NCI-H524 (cell line): ENCODE data around the gene ENPEP.
A peak's percentile ranks its signal among the peaks of the same experiment; 100 is the strongest.
"Not testable (repeated sequence)": the region's sequence is repeated elsewhere in the genome, so short reads cannot be mapped to it uniquely, and the experiment has no call there.

ENCODE experiments used
- DNase-seq, 2 experiments: peaks; one replicate each; lab custom pipeline; 2025; lab: John Stamatoyannopoulos, UW

Gene ENPEP, protein sequence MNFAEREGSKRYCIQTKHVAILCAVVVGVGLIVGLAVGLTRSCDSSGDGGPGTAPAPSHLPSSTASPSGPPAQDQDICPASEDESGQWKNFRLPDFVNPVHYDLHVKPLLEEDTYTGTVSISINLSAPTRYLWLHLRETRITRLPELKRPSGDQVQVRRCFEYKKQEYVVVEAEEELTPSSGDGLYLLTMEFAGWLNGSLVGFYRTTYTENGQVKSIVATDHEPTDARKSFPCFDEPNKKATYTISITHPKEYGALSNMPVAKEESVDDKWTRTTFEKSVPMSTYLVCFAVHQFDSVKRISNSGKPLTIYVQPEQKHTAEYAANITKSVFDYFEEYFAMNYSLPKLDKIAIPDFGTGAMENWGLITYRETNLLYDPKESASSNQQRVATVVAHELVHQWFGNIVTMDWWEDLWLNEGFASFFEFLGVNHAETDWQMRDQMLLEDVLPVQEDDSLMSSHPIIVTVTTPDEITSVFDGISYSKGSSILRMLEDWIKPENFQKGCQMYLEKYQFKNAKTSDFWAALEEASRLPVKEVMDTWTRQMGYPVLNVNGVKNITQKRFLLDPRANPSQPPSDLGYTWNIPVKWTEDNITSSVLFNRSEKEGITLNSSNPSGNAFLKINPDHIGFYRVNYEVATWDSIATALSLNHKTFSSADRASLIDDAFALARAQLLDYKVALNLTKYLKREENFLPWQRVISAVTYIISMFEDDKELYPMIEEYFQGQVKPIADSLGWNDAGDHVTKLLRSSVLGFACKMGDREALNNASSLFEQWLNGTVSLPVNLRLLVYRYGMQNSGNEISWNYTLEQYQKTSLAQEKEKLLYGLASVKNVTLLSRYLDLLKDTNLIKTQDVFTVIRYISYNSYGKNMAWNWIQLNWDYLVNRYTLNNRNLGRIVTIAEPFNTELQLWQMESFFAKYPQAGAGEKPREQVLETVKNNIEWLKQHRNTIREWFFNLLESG

DNA sequence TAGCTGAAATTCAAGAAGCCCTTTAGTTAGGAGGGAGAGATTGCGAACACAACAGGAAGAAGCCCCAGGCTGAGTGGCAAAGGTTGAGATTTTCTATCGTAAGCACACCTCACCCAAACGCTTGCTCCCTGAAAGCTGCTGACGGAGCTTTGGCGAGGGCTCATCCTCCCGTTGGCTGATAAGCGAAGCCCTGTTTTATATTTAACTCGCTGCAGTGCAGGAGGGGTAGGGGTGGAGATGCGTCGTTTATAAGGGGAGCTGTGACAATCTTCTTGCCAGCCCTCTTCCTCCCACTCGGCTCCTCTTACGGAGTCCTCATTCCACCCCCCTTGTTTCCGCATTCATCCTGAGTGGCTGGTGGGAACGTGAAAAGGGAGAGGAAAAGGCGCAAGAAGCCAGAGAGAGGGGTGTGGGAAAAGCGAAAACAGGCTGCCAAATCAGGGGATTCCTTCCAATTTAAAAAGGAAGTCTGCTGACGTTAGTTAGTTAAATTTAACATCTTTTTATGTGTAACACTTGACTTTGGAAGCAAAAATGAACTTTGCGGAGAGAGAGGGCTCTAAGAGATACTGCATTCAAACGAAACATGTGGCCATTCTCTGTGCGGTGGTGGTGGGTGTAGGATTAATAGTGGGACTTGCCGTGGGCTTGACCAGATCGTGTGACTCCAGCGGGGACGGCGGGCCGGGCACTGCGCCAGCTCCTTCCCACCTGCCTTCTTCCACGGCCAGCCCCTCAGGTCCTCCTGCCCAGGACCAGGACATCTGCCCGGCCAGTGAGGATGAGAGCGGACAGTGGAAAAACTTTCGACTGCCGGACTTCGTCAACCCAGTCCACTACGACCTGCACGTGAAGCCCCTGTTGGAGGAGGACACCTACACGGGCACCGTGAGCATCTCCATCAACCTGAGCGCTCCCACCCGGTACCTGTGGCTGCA lies at the start of gene ENPEP:
Gene ENPEP, plus strand, starts transcription at position 275 of the 938 bp plus-strand sequence. Its CDS starts 260 bp downstream, at position 535.
- DNase-seq: no peak

DNA sequence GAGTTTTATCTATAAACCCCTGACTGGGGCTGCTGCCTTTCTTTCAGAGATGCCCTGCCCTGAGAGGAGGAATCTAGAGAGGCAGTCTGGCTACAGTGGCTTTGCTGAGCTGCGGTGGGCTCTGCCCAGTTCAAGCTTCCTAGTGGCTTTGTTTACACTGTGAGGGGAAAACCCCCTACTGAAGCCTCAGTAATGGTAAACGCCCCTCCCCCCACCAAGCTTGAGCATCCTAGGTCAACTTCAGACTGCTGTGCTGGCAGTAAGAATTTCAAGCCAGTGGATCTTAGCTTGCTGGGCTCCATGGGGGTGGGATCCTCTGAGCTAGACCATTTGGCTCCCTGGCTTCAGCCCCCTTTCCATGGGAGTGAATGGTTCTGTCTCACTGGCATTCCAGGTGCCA lies 44.1 kb upstream of the ENPEP start:
- DNase-seq: not testable (repeated sequence)

DNA sequence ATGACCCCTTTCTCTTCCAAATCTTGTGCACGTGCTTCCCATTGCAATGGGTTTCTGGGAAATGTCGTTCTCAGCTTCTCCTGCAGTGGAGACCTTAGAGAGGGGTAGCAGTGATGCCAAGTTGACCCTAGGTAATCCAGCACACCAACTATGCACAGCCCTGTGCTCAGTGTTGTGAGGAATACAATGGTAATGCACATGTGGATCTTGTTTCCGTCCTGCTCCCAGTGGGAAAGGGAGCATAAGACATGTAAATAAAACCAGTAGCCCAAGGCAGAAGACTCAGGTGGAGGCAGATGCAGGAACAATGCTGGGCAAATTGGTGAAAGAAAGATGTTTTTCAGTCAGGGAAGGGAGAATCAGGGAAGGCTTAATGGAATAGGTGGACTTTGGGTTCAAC lies 38.7 kb upstream of the ENPEP start:
- not testable (repeated sequence) for DNase-seq

DNA sequence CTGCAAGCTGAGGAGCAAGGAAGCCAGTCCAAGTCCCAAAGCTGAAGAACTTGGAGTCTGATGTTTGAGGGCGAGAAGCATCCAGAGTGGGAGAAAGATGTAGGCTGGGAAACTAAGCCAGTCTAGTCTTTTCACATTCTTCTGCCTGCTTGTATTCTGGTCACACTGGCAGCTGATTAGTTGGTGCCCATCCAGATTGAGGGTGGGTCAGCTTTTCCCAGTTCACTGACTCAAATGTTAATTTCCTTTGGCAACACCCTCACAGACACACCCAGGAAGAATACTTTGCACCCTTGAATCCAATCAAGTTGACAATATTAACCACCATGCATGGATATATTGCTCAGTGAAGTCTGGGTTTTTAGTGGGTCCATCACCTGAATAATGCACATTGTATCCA lies 36.7 kb upstream of the ENPEP start:
- DNase-seq: not testable (repeated sequence)

DNA sequence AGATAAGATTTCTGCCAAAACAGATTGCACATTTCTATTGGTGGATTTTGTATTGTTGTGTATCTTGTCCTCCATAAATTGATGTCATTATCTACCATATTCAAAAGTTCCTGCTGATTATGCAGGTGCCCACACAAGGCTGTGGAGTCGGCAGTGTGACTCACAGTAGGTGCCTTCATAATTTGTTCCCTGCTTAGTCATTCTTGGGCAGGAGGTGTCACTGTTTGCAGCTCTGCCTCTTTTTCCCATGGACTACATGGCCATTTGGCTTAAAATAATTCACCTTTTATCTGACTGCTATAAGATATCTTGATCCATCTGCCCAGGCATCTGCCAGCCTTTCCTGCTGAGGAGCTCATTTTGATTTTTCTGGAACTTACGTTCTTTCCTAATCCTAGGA lies 33.6 kb upstream of the ENPEP start:
- DNase-seq: peak in 1 of 2 experiments; percentile 1

DNA sequence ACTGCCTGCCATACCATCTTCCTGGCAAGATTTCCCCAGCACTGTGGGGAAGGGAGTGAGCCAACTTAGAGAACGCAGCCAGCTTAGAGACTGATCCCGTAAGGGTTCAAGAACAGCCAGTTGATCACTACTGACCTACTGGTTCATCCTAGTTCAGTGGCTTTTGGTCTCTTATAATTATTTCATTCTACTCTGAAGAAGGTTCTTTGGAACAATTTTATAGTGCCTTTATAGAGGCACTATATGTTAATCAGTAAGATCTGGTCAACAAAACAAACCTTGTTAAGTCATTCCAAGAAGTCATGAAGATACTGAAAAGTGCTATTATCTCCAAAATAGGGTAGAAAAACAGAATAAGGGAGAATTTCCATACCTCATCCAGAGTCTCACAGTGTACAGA lies 33.2 kb upstream of the ENPEP start:
- no peak for DNase-seq

DNA sequence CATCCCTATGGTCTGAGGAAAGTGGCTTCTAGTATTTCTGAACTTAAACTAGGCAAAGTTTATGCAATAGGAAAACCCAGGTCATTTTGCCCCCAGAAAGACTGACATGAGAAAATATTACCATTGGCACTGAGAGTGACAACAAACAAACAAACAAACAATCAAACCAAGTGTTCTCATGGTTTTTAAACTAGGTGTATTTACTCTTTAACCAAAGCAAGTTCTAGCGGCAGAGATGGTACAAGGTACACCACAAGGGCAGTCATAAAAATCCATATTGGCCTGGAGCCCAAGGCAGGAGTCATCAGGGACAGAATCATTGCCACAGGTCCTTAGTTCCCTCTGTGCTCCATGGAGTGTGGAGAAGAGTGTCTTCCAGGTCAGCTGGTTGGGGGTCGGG lies 26.0 kb upstream of the ENPEP start:
- DNase-seq: no peak

DNA sequence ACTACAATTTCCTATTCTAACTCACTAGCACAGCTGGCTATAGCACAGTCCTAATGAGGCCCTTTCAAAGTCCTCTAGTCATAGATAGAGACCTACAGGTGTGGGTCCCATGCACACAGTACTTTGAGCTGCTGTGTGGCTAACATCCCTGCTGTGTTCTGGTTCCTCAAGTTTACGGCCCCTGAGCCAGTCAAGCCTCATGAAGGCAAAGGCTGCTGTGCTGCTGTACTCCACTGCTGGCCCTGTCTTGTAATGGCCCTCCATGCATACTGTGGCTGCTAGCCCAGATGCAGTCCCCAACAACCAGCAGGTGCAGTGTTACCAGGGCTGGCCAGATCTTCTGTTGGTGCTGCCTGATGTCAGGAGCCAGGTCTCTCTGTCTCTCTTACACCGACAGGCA lies 23.4 kb upstream of the ENPEP start:
- DNase-seq: no peak

DNA sequence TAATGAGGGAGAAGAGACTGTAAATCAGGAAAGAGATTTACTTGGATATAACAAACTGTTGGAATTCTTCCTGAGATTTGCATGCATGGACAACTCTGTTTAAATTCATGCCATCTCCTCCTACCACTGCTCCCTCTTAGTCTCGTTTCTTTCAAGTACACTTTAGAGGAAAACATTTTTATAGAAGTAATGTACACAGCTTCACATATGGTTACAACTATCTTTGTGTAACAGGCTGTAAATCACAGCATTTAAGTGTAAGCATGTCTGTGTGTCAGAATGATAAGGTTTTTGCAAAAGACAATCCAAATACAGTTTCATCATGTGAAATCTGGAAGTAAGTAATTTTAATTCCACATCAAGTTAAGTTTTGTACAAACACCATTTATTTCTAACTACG lies 21.5 kb upstream of the ENPEP start:
- no peak for DNase-seq

DNA sequence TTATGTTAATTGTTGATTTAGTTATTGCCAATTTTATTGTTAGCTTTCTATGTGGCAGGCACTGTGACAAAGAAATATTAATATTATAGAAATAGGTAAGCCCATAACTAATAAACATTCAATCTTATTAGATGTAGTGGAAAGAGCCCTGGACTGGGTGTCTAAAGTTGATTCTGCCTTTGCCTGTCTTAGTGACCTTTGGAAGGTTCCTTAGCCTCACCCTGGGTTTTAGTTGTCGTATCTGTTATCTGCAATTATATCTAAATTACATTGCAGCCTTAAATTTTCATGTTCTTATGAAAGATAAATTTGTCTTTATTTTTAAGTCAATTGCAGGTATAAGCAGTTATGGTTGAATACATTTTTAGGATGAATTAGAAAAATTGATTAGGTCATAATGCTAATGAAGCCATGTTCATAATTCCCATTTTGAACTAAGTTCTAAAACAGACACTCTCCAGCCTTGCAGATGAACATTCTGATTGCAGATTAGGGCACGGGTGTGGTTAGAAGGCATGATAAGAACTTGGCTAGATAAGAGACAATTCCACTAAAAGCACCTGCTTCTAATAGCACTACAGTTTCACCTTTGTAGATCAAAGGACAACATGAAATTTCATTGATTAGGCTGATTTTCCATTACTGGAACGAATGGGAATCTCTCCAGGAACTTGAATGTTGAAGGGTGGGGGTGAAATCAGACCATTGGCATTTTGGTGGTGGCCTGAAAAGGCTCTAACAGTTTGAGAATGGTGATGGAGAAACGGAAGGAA lies 17.3 kb upstream of the ENPEP start:
- DNase-seq: no peak

DNA sequence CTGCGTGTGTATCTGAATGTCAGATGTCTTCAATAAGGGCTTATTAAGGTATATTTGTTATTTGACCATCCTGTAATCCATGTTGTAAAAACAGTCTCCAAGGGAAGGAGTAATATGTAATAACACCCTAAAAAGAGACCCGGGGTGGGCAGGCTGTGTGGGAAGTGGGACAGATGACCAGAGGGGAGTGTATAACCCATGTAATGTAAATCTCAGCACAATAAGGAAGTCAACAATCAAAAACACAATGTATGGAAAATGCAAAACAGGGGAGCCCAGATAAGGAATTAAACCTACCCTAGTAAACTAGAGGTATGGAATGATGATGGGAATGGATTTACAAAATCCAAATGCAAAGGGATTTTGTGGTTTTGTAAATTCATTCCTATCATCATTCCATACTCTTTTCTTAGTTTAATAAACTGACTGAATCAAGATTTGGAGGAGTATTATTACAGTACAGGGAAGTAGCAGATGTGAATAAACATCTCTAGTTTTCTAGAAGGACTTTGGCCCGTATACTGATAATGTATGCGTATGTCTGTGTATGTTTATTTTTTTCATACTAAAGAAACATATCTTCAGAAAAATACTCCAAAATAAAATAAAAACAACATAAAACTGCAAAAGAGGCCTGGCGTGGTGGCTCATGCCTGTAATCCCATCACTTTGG lies 15.7 kb upstream of the ENPEP start:
- no peak for DNase-seq

DNA sequence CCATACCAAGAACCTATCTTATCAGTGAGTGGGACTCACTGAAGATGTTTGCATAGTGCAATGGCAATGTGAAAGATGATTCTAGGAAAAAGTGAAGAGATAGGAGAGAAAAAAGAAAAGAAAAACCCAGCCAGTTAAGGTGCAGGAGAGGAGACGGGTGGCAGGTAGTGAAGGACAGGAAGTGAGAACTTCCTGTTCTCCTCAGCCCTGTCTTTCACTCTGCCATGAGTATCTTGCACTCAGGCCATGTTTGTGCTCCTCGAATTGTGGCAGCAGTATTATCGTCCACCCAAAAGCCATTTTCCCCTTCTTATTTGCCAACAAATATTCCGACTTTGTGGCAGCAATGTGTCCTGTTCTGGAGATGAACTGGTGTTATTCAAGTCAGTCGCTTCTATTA lies 8.6 kb upstream of the ENPEP start:
- DNase-seq: no peak

DNA sequence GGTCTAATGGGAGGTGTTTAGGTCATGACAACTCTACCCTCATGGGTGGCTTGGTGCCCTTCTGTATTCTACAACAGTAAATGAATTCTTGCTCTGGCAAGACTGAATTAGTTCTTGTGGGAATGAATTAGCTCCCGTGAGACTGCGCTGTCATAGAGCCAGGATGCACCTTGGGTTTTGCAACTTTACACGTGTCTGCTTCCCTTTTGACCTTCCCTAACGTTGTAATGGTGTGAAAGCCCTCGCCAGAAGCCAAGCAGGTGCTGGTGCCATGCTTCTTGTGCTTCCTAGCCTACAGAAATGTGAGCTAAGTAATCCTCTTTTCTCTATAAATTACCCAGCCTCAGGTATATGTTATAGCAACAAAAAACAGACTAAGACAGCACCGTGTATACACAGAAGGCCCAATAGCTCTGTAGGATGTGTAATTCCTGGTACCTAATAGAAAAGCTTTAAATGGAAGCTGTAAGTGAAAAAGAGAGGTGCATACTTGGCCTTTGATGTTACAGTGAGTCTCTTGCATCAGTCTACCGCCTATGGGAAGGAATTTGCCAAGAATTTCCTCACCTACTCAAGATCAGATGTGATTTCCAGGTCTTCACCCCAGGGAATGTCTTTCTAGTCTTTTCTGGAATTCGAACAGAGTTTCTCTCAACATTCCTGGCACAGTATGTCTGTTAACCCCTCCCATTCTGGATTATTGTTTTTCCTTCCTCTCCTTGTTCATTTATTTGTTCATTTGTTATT lies 3.2 kb upstream of the ENPEP start:
- no peak for DNase-seq

DNA sequence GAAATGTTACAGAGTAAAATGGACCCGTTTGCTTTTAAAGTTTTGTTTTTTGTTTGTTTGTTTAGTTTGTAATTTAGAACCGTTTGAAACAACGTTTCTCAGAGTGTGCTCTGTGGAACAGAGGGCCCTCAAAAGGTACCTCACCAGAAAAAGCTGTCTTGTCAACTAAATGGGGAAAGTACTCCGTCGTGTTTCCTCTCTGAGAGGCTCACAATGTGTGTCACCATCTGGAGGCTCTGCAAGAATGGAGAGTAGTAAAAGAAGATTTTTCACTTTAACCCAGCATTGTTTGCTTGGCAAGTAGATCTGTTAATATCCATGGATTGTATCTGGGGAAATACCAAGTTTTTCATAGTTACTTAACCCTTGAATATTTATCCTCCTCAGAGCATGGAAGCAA lies 1.5 kb upstream of the ENPEP start:
- peak in 1 of 2 experiments; percentile 22 for DNase-seq

DNA sequence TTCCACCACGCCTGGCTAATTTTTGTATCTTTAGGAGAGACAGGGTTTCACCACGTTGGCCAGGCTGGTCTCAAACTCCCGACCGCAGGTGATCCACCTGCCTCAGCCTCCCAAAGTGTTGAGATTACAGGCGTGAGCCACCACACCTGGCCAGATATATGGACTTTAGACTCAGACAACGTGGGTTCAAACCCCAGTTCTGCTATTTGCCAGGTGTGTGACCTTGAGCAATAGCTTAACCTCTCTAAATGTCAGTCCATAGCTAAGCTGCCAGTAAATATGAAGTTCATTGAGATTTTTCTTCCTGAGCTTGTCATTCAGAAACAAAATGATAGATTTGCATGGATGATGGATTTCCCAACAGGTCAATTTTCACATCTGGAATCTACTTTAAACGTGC lies 875 bp upstream of the ENPEP start:
- DNase-seq: not testable (repeated sequence)

DNA sequence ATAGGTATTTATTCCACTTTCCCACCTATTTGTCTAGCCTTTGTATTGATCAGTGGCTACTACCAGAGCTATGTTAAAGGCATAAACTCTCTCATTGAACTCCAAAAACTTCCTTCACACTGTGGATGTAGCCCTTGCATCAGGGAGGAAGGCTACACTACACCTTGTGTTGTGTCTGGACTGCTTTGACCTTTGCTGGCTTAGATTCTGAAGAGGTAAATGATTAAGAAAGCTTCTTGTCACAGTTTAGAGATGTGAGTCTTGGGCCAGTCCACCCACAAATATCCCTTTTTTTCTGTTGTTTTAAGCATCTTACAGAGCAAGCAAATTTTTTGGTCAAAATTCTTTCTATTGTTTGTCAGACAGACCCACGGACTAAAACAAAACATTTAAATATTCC lies 1.9 kb downstream of the ENPEP start:
- DNase-seq: no peak

DNA sequence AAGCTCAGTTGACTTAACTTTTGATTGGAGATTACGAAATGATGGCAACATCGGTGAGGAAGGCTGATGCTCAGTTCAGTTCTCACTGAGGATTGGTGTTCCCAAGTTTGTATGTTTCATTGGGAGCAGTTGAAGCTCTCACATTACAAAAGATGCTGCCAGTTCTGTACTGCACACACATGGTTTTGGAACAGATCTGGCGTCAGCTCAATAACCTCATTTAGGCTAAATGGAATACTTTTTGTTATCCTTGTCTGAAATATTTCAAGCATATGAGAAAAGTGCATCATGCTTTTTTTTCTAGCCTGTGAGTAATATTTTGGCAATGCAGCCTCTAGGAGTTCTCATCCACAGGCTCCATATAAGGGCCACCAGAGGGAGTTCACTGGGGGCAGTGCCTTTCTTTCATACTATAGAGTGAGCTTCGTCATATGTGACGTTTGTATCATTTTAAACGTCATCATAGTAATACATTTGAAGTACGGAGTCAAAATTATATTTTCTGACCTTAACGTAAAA lies 4.1 kb downstream of the ENPEP start:
- DNase-seq: no peak

DNA sequence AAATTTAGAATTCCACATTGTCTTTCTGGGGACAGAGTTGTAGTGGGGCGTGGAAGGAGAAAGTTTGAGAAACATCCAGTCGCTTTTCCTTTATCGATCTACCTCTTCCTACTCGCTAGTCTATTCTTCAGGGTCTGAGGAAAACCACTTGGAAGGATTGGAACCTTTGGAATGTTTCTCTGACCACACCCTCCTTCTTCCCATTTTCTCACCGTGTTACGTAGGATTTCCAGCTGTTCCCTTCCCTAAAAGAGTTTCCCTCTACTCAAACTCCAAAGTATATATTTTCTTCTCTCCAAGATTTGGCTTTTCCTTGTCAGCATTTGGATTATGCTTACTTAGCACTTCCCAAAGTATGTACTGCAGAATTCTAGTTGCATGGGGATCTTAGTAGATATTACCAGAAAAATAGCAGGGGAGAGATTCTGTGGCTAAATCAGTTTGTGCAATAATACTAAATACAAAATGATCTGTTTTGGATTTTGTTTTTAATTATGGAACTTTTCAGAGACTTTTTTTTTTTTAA lies 4.9 kb downstream of the ENPEP start:
- DNase-seq: no peak

DNA sequence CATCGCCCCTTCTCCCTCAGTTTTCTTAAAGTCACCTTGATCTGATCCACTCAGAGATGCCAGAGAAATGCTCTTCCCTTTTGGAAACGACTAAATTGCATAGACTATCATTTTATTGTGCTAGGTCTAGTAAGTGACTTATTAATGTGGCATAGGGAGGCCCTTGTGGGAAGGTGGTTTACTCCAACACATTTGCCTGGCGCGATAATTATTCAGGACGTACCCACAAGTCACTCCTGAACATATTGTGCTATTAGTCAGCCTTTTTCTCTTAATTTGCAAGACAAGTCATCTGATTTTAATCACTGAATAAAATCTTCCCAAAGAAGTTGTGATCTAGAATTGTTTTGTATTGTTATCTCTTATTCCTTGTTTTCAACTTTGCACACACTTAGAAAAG lies 7.6 kb downstream of the ENPEP start:
- DNase-seq: no peak
